ENCODE data around the gene CXCR6. TPM values are rescaled to one million over a fixed set of nuclear protein-coding genes. Genes with fewer than 3 reads are reported as not detected.

The CXCR6 gene
- total RNA-seq: 1 to 10 TPM in 1 of 10 donors, under 1 TPM in 5, not detected in 4; 0.17 to 1.2 (median 0.39) TPM
- under 1 TPM; 0.22 to 0.36 TPM for polyA plus RNA-seq
- long read RNA-seq, donor 1: 0 reads
- long read RNA-seq, donor 2: 0 reads
- long read RNA-seq, donor 3, partial matches to known transcripts: 0 of 1 reads
- long read RNA-seq, donor 3, other reads (novel, unspliced or antisense): 0 of 1 reads

GRCh38 chr3:45943207-45943846 lies at the start of gene CXCR6:
Gene CXCR6 (plus strand): TSS chr3:45943464. CDS start chr3:45946482, 3,018 bp downstream.
- ATAC-seq (no peak), DNase-seq (no peak)
- intact Hi-C loops (cut with DNase I): loop anchor here in 1 of 10 donors (5.0 kb wide), 1 partner anchor 39 kb away; no protein-coding TSS in a partner anchor
- peak within 1 kb of the TSS in 1 of 10 donors; percentile 15 for H3K4me3 ChIP-seq
- H3K36me3 ChIP-seq: peaks cover 0 to 61% (median 24%) of the 10 kb centered on the region in 9 donors
- no peaks in the 10 kb centered on the region for H3K9me3 ChIP-seq
- H3K27ac ChIP-seq: peak within 1 kb of the TSS in 4 of 10 donors; percentile 3 to 59 (median 14)
- no peaks in the 10 kb centered on the region for H3K27me3 ChIP-seq
- TF ChIP-seq CTCF (IDR thresholded peaks at IDR 0.05): no peak
- H3K4me1 ChIP-seq: peaks cover 2 to 35% (median 18%) of the 10 kb centered on the region in 9 donors
- WGBS, 2 donors: 92 to 96% methylated on average over 8 of the region's 8 CpGs

- H3K4me1 ChIP-seq: no peaks in the 10 kb centered on the region
- DNase-seq (no peak), ATAC-seq (no peak)
- H3K27ac ChIP-seq: no peak overlapping the region
- intact Hi-C loops (cut with DNase I): no loop called here
- TF ChIP-seq CTCF (IDR thresholded peaks at IDR 0.05): no peak
- no peak overlapping the region for H3K4me3 ChIP-seq
- no peaks in the 10 kb centered on the region for H3K9me3 ChIP-seq
- 79 to 80% methylated on average over 6 of the region's 6 CpGs for WGBS, 2 donors
- no peaks in the 10 kb centered on the region for H3K27me3 ChIP-seq
- no peaks in the 10 kb centered on the region for H3K36me3 ChIP-seq
Observed at GRCh38 chr3:45894015-45894414, 49.2 kb upstream of the CXCR6 start.

- no peaks in the 10 kb centered on the region for H3K9me3 ChIP-seq
- no peak for TF ChIP-seq CTCF (IDR thresholded peaks at IDR 0.05)
- intact Hi-C loops (cut with DNase I): no loop called here
- no peaks in the 10 kb centered on the region for H3K27me3 ChIP-seq
- no peak overlapping the region for H3K27ac ChIP-seq
- no peak overlapping the region for H3K4me3 ChIP-seq
- WGBS, 2 donors: 91 to 97% methylated on average over 5 of the region's 5 CpGs
- DNase-seq (no peak), ATAC-seq (no peak)
- H3K36me3 ChIP-seq: no peaks in the 10 kb centered on the region
- H3K4me1 ChIP-seq: no peaks in the 10 kb centered on the region
Observed at GRCh38 chr3:45895686-45896468, 47.4 kb upstream of the CXCR6 start.

- WGBS, 2 donors: 61 to 62% methylated on average over 3 of the region's 3 CpGs
- no peaks in the 10 kb centered on the region for H3K4me1 ChIP-seq
- H3K36me3 ChIP-seq: no peaks in the 10 kb centered on the region
- H3K27me3 ChIP-seq: no peaks in the 10 kb centered on the region
- no peak overlapping the region for H3K27ac ChIP-seq
- DNase-seq (no peak), ATAC-seq (no peak)
- TF ChIP-seq CTCF (IDR thresholded peaks at IDR 0.05): no peak
- H3K9me3 ChIP-seq: no peaks in the 10 kb centered on the region
- intact Hi-C loops (cut with DNase I): no loop called here
- H3K4me3 ChIP-seq: no peak overlapping the region
Observed at GRCh38 chr3:45896956-45897355, 46.3 kb upstream of the CXCR6 start.

Measured in heart right ventricle (tissue), 16 donors.